Measurements from ENCODE around the gene PWP1.

Gene PWP1

GRCh38 chr12:107735763-107736162 lies 50.2 kb downstream of the PWP1 start:
- DNase-seq (ENCODE audit: low read depth in 2 of 2): no peak

GRCh38 chr12:107736914-107737313 lies 51.3 kb downstream of the PWP1 start:
- no peak for DNase-seq (ENCODE audit: low read depth in 2 of 2)

DNA sequence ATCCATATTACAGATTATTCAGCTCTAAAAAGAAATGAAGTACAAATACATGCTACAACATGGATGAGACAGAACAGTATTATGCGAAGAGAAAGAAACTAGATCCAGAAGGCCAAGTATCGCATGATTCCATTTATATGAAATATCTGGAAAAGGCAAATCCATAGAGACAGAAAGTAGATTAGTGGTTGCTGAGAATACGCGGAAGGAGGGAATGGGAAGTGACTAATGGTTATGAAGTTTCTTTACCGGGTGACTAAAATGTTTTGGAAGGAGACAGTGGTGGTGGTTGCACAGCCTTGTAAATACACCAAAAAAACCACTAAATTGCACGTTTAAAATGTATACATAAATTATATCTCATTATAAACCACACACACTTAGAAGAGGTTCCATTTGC lies 62.9 kb downstream of the PWP1 start:
- DNase-seq (ENCODE audit: low read depth in 2 of 2): no peak

DNA sequence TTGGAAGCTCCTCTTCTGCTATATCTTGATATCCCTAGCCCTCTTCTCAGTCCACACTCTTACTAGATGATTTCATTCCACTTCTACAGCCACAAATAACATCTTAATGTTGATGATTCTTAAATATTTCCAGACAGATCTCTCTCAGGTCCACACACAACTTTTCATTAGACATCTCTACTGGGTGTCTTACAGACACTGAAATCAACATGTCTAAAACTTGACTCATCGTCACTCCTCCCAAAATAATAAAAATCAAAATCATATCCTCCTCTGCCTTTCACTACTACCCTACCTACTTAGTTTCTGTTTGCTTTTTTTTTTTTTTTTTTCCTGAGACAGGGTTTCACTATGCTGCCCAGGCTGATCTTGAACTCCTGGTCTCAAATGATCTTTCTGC lies 63.5 kb downstream of the PWP1 start:
- no peak for DNase-seq (ENCODE audit: low read depth in 2 of 2)

GRCh38 chr12:107759410-107759809 lies 73.8 kb downstream of the PWP1 start:
- DNase-seq (ENCODE audit: low read depth in 2 of 2): no peak

- DNase-seq (ENCODE audit: low read depth in 2 of 2): no peak
These were observed 74.7 kb downstream of the PWP1 start for GRCh38 chr12:107760207-107760808.

GRCh38 chr12:107760809-107761501 lies 75.4 kb downstream of the PWP1 start, which contains the start of gene PRDM4:
TSS of gene PRDM4 (minus strand) at chr12:107761137. CDS start at chr12:107760515, 622 bp downstream.
- DNase-seq (ENCODE audit: low read depth in 2 of 2): peak; percentile 68 to 71

- no peak for DNase-seq (ENCODE audit: low read depth in 2 of 2)
These were observed 75.9 kb downstream of the PWP1 start for GRCh38 chr12:107761502-107761904.
